ENCODE data around the gene NUP88. TPM values are rescaled to one million over a fixed set of nuclear protein-coding genes. Genes with fewer than 3 reads are reported as not detected.

NUP88 gene
- total RNA-seq, 1 experiment from 2014 or later, result 94.2 TPM

GRCh38 chr17:5370411-5370810 lies 49.1 kb downstream of the NUP88 start:
- in situ Hi-C loops (cut with HindIII; ENCODE audit: low pct_unique_long_range_greater_than_20kb, low sequenced_read_pairs), result no loop called here
- DNase-seq (ENCODE audit: low read depth), result no peak

- in situ Hi-C loops (cut with HindIII; ENCODE audit: low pct_unique_long_range_greater_than_20kb, low sequenced_read_pairs), result no loop called here
- no peak for DNase-seq (ENCODE audit: low read depth)
These were observed 53.6 kb downstream of the NUP88 start for GRCh38 chr17:5365831-5366230.

GRCh38 chr17:5364696-5365095 lies 54.8 kb downstream of the NUP88 start:
- no peak for DNase-seq (ENCODE audit: low read depth)
- in situ Hi-C loops (cut with HindIII; ENCODE audit: low pct_unique_long_range_greater_than_20kb, low sequenced_read_pairs), result no loop called here

- in situ Hi-C loops (cut with HindIII; ENCODE audit: low pct_unique_long_range_greater_than_20kb, low sequenced_read_pairs), result no loop called here
- no peak for DNase-seq (ENCODE audit: low read depth)
These were observed 55.3 kb downstream of the NUP88 start for GRCh38 chr17:5364156-5364555.

- in situ Hi-C loops (cut with HindIII; ENCODE audit: low pct_unique_long_range_greater_than_20kb, low sequenced_read_pairs), result no loop called here
- DNase-seq (ENCODE audit: low read depth), result no peak
These were observed 57.2 kb downstream of the NUP88 start for GRCh38 chr17:5362162-5362811.

GRCh38 chr17:5361426-5361825 lies 58.0 kb downstream of the NUP88 start:
- DNase-seq (ENCODE audit: low read depth), result no peak
- in situ Hi-C loops (cut with HindIII; ENCODE audit: low pct_unique_long_range_greater_than_20kb, low sequenced_read_pairs), result no loop called here

- in situ Hi-C loops (cut with HindIII; ENCODE audit: low pct_unique_long_range_greater_than_20kb, low sequenced_read_pairs), result no loop called here
- DNase-seq (ENCODE audit: low read depth), result no peak
These were observed 63.9 kb downstream of the NUP88 start for GRCh38 chr17:5355421-5356129.

- no peak for DNase-seq (ENCODE audit: low read depth)
- in situ Hi-C loops (cut with HindIII; ENCODE audit: low pct_unique_long_range_greater_than_20kb, low sequenced_read_pairs), result no loop called here
These were observed 64.5 kb downstream of the NUP88 start for GRCh38 chr17:5354886-5355415.

GRCh38 chr17:5354310-5354709 lies 65.2 kb downstream of the NUP88 start:
- no peak for DNase-seq (ENCODE audit: low read depth)
- in situ Hi-C loops (cut with HindIII; ENCODE audit: low pct_unique_long_range_greater_than_20kb, low sequenced_read_pairs), result no loop called here

- in situ Hi-C loops (cut with HindIII; ENCODE audit: low pct_unique_long_range_greater_than_20kb, low sequenced_read_pairs), result no loop called here
- DNase-seq (ENCODE audit: low read depth), result no peak
These were observed 66.7 kb downstream of the NUP88 start for GRCh38 chr17:5352681-5353289.

- in situ Hi-C loops (cut with HindIII; ENCODE audit: low pct_unique_long_range_greater_than_20kb, low sequenced_read_pairs), result no loop called here
These were observed 74.5 kb downstream of the NUP88 start for GRCh38 chr17:5344914-5345313.

More at GRCh38 chr17:5344914-5345313, 74.5 kb downstream of the NUP88 start:
- DNase-seq (ENCODE audit: low read depth), result no peak

Other genes starting within 250 kb of the NUP88 start
- 2.6 and 3.7 TPM in 2 replicates for gene ZNF594, start 227.8 kb downstream of the NUP88 start, total RNA-seq (2014; rRNA removed; shearing (Covaris generic); ENCODE audit: low replicate concordance)
- gene SCIMP, start 184.8 kb downstream of the NUP88 start, total RNA-seq (2014; rRNA removed; shearing (Covaris generic); ENCODE audit: low replicate concordance), result not detected in 2 replicates
- gene RABEP1, start 137.4 kb downstream of the NUP88 start, total RNA-seq (2014; rRNA removed; shearing (Covaris generic); ENCODE audit: low replicate concordance), result 15.8 and 16.4 TPM in 2 replicates
- 21.8 and 39.7 TPM in 2 replicates for gene RPAIN, start 520 bp upstream of the NUP88 start, total RNA-seq (2014; rRNA removed; shearing (Covaris generic); ENCODE audit: low replicate concordance)
- 327 and 346 TPM in 2 replicates for gene C1QBP, start 19.5 kb upstream of the NUP88 start, total RNA-seq (2014; rRNA removed; shearing (Covaris generic); ENCODE audit: low replicate concordance)
- 7.2 and 9.2 TPM in 2 replicates for gene DHX33, start 49.3 kb upstream of the NUP88 start, total RNA-seq (2014; rRNA removed; shearing (Covaris generic); ENCODE audit: low replicate concordance)
- 16.3 and 48.6 TPM in 2 replicates for gene DERL2, start 66.5 kb upstream of the NUP88 start, total RNA-seq (2014; rRNA removed; shearing (Covaris generic); ENCODE audit: low replicate concordance)
- 8.7 and 13.4 TPM in 2 replicates for gene MIS12, start 66.9 kb upstream of the NUP88 start, total RNA-seq (2014; rRNA removed; shearing (Covaris generic); ENCODE audit: low replicate concordance)
- gene NLRP1, start 164.8 kb upstream of the NUP88 start, total RNA-seq (2014; rRNA removed; shearing (Covaris generic); ENCODE audit: low replicate concordance), result 6.4 and 8.0 TPM in 2 replicates